Gastroesophageal sphincter (tissue), 4 donors: ENCODE results near the gene ALDH1A3. TPM values are rescaled to one million over a fixed set of nuclear protein-coding genes. Genes with fewer than 3 reads are reported as not detected.
A peak's percentile ranks its signal among the peaks of the same experiment; 100 is the strongest.

ENCODE experiments used
- ATAC-seq: fragments of 150-250 bp; one replicate; pipeline ENCODE4 v1.9.1; 2016; ENCODE audit warnings: mild to moderate bottlenecking, moderate library complexity
- H3K27ac ChIP-seq, 4 donors: fragments of 200-600 bp; sonication (generic) in 3 of 4; 1 replicate in 3 of 4; 2 replicates in 1 of 4; pipeline ENCODE4 v1.5.1; 2016 to 2019
- H3K27me3 ChIP-seq: fragments of 200-600 bp; sonication (generic); one replicate; pipeline ENCODE4 v1.5.1; 2019
- H3K36me3 ChIP-seq, 2 donors: fragments of 200-600 bp; sonication (generic); one replicate each; pipeline ENCODE4 v1.5.1; 2019; ENCODE audit warnings: control low read depth in 1 of 2
- H3K4me1 ChIP-seq, 3 donors: fragments of 200-600 bp; sonication (generic); 1 replicate in 2 of 3; 2 replicates in 1 of 3; pipeline ENCODE4 v1.5.1; 2016 to 2019; ENCODE audit warnings: control low read depth in 2 of 3
- H3K4me3 ChIP-seq, 2 donors: fragments of 200-600 bp; sonication (generic); one replicate each; pipeline ENCODE4 v1.5.1; 2019; ENCODE audit warnings: mild to moderate bottlenecking in 1 of 2, moderate library complexity in 1 of 2
- H3K9me3 ChIP-seq, 3 donors: fragments of 200-600 bp; sonication (generic); one replicate each; pipeline ENCODE4 v1.5.1; 2017 to 2019; ENCODE audit warnings: control low read depth in 2 of 3
- EP300 ChIP-seq: sonication (generic); formaldehyde crosslinking; IDR thresholded peaks from one replicate; pipeline ENCODE4 v1.6.1; 2017; ENCODE audit warnings: antibody characterized with exemption, mild to moderate bottlenecking
- POLR2A ChIP-seq, 2 donors: fragments of 450-650 bp; IDR thresholded peaks; one replicate each; pipeline ENCODE4 v1.6.1; 2017; ENCODE audit warnings: antibody characterized with exemption in 2 of 2, mild to moderate bottlenecking in 2 of 2, moderate library complexity in 1 of 2
- POLR2AphosphoS5 ChIP-seq: sonication (generic); formaldehyde crosslinking; IDR thresholded peaks from one replicate; pipeline ENCODE4 v1.6.1; 2017; ENCODE audit warnings: antibody characterized with exemption
- WGBS, 2 donors: methylation state at CpG; one replicate each; pipeline ENCODE4 v1.1.5; 2018; ENCODE audit warnings: low coverage in 1 of 2; 5-methylcytosine and 5-hydroxymethylcytosine counted together
- total RNA-seq, 4 donors: library from RNA; depleted of rRNA; stranded (reverse); fragments of >200 nt; gene quantifications; one replicate each; pipeline ENCODE4 v1.1.0, GENCODE V29; 2016
- TF ChIP-seq, protein P1 (sequence below), 4 experiments: fragments of 200-600 bp in 2 of 4; fragments of 450-650 bp in 2 of 4; sonication (generic) in 1 of 4; IDR thresholded peaks; one replicate each; pipeline ENCODE4 v1.5.1; 2017 to 2019; ENCODE audit warnings: antibody characterized with exemption in 4 of 4, mild to moderate bottlenecking in 2 of 4, moderate library complexity in 2 of 4

Gene ALDH1A3
- total RNA-seq, 4 donors from 2014 or later, result 23.0 to 148 (median 93.4) TPM

GRCh38 chr15:100900795-100901169, 21.2 kb downstream of the ALDH1A3 start:
- TF ChIP-seq POLR2A (IDR thresholded peaks at IDR 0.05) (no peak), EP300 (no peak), POLR2AphosphoS5 (no peak)
- TF ChIP-seq, protein P1, sequence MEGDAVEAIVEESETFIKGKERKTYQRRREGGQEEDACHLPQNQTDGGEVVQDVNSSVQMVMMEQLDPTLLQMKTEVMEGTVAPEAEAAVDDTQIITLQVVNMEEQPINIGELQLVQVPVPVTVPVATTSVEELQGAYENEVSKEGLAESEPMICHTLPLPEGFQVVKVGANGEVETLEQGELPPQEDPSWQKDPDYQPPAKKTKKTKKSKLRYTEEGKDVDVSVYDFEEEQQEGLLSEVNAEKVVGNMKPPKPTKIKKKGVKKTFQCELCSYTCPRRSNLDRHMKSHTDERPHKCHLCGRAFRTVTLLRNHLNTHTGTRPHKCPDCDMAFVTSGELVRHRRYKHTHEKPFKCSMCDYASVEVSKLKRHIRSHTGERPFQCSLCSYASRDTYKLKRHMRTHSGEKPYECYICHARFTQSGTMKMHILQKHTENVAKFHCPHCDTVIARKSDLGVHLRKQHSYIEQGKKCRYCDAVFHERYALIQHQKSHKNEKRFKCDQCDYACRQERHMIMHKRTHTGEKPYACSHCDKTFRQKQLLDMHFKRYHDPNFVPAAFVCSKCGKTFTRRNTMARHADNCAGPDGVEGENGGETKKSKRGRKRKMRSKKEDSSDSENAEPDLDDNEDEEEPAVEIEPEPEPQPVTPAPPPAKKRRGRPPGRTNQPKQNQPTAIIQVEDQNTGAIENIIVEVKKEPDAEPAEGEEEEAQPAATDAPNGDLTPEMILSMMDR (IDR thresholded peaks at IDR 0.05), result no peak
- Histone ChIP-seq H3K4me3 (no peak overlapping the region), H3K9me3 (no peaks in the 10 kb centered on the region), H3K4me1 (peaks cover 0 to 46% (median 11%) of the 10 kb centered on the region in 3 donors), H3K27ac (peak overlapping the region in 3 of 4 donors; percentile 77 to 86 (median 80)), H3K27me3 (peaks cover 6% of the 10 kb centered on the region), H3K36me3 (no peaks in the 10 kb centered on the region)
- 100% methylated on average over 1 of the region's 9 CpGs; no CpG with 5 or more reads in 1 of the 2 donors for WGBS, 2 donors
- ATAC-seq, result no peak

- 43 to 62% methylated on average over 3 of the region's 3 CpGs for WGBS, 2 donors
- ATAC-seq, result no peak
- no peak overlapping the region for H3K4me3 ChIP-seq
- H3K27me3 ChIP-seq, result peaks cover 6% of the 10 kb centered on the region
- no peaks in the 10 kb centered on the region for H3K36me3 ChIP-seq
- H3K27ac ChIP-seq, result peak overlapping the region in 3 of 4 donors; percentile 77 to 86 (median 80)
- TF ChIP-seq, protein P1 (IDR thresholded peaks at IDR 0.05), result no peak
- TF ChIP-seq EP300 (no peak), POLR2A (IDR thresholded peaks at IDR 0.05) (no peak), POLR2AphosphoS5 (no peak)
- peaks cover 0 to 46% (median 11%) of the 10 kb centered on the region in 3 donors for H3K4me1 ChIP-seq
- no peaks in the 10 kb centered on the region for H3K9me3 ChIP-seq
Measured at GRCh38 chr15:100901296-100901695, 21.7 kb downstream of the ALDH1A3 start.

GRCh38 chr15:100901702-100902435, 22.2 kb downstream of the ALDH1A3 start:
- peak; percentile 2 for ATAC-seq

GRCh38 chr15:100902436-100903167, 23.0 kb downstream of the ALDH1A3 start:
- WGBS, 2 donors, result 14 to 17% methylated on average over 6 to 16 of the region's 22 CpGs
- Histone ChIP-seq H3K9me3 (no peaks in the 10 kb centered on the region), H3K36me3 (no peaks in the 10 kb centered on the region), H3K4me1 (peaks cover 0 to 46% (median 11%) of the 10 kb centered on the region in 3 donors), H3K27ac (peak overlapping the region; percentile 10 to 86 (median 78)), H3K27me3 (peaks cover 6% of the 10 kb centered on the region), H3K4me3 (peak overlapping the region; percentile 28 to 33)
- TF ChIP-seq POLR2A (IDR thresholded peaks at IDR 0.05) (no peak), POLR2AphosphoS5 (peak; percentile 89)
- TF ChIP-seq, protein P1 (IDR thresholded peaks at IDR 0.05), result peak in 1 of 4 experiments; percentile 6
- peak; percentile 95 for ATAC-seq

More at GRCh38 chr15:100901702-100902435, 22.2 kb downstream of the ALDH1A3 start:
- TF ChIP-seq, protein P1 (IDR thresholded peaks at IDR 0.05), result no peak
- TF ChIP-seq EP300 (no peak), POLR2A (IDR thresholded peaks at IDR 0.05) (no peak), POLR2AphosphoS5 (no peak)
- peaks cover 6% of the 10 kb centered on the region for H3K27me3 ChIP-seq
- H3K4me1 ChIP-seq, result peaks cover 0 to 46% (median 11%) of the 10 kb centered on the region in 3 donors
- H3K9me3 ChIP-seq, result no peaks in the 10 kb centered on the region
- peak overlapping the region; percentile 28 to 33 for H3K4me3 ChIP-seq
- no peaks in the 10 kb centered on the region for H3K36me3 ChIP-seq
- peak overlapping the region; percentile 10 to 86 (median 78) for H3K27ac ChIP-seq
- 36 to 45% methylated on average over 8 to 14 of the region's 14 CpGs for WGBS, 2 donors
